GM13977 (cell line): Measurements from ENCODE around the gene SLC37A1.

Experiments used
- DNase-seq: peaks from one replicate; pipeline ENCODE4 v3.0.0; 2012; ENCODE audit warnings: low spot score
- in situ Hi-C: fragments of 300-500 bp; cut with MboI; formaldehyde crosslinking; loops from one replicate; pipeline ENCODE4 v1.12.0; 2022; ENCODE audit warnings: low sequenced_read_pairs, low pct_unique_long_range_greater_than_20kb, mixed read lengths, inconsistent platforms; ENCODE audit not compliant: unreplicated experiment
- TF ChIP-seq, protein P1 (sequence below): IDR thresholded peaks from 2 replicates; pipeline ENCODE4 v1.5.1; 2012; ENCODE audit warnings: mild to moderate bottlenecking, control low read depth; ENCODE audit not compliant: insufficient read depth; ENCODE audit errors: extremely low read depth, missing control alignments

The SLC37A1 gene

DNA sequence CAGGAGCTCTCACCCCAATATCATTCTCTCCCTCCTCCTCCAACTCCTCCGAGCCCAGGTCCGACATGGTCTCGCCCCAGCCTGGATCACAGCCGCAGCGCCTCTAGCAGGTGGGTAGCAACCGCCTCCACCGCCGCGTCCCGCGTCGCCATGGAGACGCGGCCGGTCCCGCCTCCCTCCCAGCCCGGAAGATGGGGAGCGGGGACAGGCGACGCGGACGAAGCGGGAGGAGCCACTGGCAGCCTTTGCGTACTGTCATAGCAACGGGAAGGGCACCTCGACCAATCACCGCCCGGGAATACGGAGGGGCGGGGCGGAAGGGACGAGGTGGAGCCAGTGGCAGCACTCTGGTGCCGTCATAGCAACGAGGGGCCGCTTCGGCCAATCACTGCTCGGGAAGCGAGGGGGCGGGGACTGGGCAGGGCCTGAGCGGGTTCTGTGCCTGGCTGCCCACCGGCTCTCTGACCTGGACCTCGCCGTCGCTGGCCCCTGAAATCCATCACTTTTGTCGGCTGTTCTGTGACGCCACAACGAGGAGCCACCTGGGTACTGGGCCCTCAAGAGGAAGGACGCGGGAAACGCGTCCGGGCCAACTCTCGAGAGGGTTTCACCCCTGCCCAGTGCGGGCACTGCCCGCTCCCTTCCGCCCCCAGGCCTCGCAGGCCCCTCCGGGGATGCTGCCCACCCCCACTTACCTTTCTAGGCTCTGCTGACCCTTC, 17.4 kb upstream of the SLC37A1 start, which contains the start of gene RSPH1:
Gene RSPH1, minus strand, starts transcription at position 105 of the 719 bp plus-strand sequence. Its CDS starts 38 bp downstream, at position 67.
- peak; percentile 97 for DNase-seq
- TF ChIP-seq, protein P1, sequence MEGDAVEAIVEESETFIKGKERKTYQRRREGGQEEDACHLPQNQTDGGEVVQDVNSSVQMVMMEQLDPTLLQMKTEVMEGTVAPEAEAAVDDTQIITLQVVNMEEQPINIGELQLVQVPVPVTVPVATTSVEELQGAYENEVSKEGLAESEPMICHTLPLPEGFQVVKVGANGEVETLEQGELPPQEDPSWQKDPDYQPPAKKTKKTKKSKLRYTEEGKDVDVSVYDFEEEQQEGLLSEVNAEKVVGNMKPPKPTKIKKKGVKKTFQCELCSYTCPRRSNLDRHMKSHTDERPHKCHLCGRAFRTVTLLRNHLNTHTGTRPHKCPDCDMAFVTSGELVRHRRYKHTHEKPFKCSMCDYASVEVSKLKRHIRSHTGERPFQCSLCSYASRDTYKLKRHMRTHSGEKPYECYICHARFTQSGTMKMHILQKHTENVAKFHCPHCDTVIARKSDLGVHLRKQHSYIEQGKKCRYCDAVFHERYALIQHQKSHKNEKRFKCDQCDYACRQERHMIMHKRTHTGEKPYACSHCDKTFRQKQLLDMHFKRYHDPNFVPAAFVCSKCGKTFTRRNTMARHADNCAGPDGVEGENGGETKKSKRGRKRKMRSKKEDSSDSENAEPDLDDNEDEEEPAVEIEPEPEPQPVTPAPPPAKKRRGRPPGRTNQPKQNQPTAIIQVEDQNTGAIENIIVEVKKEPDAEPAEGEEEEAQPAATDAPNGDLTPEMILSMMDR, result peak; percentile 21
- in situ Hi-C loops, result no loop called here

DNA sequence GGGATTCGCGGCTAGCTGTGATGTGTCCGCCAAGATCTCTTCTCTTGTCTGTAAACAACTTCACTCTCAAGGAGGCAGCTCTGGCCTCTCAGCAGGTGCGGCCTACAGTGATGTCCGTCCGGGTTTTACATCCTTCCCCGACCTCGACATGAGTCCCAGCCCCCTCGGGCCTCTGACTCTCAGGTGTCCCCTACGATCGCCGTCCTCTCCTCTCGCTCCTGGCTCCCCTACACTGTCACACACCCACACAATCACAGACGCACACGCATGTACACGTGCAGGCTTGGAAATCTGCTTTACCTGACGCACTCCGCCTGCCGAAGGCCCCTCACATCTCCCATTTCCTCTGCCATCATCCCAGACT, 16.8 kb upstream of the SLC37A1 start:
- TF ChIP-seq, protein P1, result no peak
- in situ Hi-C loops, result no loop called here
- no peak for DNase-seq

DNA sequence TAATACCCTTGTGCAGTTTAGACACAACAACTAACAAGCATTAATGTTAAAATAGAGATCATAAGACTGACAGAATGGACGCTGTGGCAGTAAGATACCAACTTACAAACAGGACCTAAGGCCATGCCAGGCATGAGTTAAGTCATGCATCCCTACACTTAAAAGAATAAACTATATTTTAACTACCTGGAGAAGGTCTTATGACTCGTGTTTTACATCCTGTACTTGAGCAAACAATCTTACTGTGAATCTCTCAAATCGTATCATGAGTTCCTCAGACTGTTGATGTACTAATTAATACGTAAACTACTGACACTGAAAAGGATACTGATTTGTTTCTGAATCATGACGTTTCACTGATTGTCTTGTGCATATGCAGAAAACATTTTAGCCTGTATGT, 15.6 kb upstream of the SLC37A1 start:
- in situ Hi-C loops, result no loop called here
- no peak for DNase-seq
- TF ChIP-seq, protein P1, result no peak

DNA sequence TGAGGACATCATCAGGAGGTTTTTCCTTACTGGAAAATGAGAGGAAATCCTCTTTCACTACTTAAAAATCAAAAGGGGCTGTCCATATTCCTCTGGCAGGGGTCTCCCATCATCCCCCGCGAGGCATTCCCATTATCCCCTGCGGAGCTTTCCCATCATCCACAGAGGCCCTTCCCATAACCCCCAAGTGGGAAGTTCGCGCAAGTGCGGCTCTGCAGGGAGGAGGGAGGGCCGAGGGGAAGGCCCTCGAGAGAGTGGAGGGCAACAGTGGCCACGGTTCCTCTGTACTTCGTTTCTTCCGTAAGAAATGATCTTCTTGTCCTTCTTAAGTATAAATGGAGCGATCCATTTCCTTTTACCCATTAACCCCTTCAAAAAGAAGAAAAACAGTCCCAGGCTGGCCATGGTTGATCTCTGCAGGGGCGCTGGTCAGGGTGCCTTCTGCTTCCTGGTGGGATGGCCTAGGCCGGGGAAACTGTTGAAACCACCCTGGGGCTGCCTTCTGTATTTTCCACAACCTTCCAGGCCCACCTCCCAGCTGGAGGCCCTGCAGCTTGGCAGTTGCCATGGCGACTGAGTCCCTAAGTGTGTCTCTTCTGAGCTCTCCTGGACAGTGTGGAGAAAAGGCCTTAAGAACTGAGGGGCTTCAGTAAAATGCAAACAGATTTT, 14.1 kb upstream of the SLC37A1 start:
- in situ Hi-C loops, result no loop called here
- no peak for DNase-seq
- TF ChIP-seq, protein P1, result no peak

DNA sequence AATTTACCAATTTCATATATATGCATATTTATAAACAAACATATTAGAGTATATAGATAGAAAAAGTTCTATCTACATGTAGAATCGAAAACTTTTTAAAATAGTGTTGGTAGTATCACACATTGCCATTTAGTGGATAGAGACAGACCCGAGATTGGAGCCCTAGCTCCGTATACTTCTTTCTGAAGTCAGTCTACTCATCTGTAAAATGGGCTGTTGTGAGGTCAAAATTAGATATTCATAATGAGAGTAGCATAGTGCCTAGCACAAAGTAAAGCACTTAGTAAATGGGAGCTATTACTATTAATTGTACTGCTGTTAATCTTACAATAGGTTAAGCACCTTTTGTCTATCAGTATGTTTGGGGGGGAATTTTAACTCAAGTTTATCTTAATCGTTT, 13.4 kb upstream of the SLC37A1 start:
- TF ChIP-seq, protein P1, result no peak
- in situ Hi-C loops, result no loop called here
- no peak for DNase-seq

DNA sequence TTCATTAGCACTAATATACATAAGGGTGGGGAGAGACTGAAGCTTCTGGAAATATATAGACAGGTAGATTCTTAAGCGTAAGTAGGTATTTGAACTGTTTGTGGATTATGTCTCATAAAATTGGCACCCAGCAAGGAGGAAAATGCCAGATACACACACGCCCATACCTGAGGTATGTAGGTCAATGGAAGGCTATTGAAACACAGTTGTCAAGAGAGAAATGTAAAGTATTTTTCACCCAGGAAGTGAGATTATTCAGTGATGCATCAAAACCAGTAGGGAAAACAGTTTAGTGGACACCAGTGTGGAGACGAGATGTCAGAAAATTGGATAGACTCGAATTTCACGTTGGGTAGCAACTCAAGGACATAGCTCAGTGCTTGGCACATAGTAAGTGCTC, 12.9 kb upstream of the SLC37A1 start:
- TF ChIP-seq, protein P1, result no peak
- DNase-seq, result no peak
- in situ Hi-C loops, result no loop called here
